Measurements from ENCODE around the gene ALDH1A1.

DNA sequence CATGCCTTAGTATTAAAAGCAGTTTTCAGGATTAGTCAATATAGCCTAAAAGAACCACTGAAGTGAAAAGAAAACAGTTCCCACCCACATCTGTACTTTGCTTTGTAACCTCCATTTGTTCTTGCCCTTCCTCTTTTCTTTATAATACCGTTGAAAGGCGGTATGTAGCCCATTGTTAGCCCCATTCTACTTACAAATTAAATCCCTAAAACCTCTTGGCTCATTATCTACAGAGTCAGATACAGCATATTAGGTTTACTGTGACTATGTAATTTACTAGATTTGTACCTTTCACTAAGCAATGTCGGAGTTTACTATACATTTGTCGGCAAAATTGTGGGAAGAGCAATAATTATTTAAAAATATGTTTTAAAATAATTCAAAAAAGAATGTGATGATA lies 17.3 kb downstream of the ALDH1A1 start:
- TF ChIP-seq, protein P1, sequence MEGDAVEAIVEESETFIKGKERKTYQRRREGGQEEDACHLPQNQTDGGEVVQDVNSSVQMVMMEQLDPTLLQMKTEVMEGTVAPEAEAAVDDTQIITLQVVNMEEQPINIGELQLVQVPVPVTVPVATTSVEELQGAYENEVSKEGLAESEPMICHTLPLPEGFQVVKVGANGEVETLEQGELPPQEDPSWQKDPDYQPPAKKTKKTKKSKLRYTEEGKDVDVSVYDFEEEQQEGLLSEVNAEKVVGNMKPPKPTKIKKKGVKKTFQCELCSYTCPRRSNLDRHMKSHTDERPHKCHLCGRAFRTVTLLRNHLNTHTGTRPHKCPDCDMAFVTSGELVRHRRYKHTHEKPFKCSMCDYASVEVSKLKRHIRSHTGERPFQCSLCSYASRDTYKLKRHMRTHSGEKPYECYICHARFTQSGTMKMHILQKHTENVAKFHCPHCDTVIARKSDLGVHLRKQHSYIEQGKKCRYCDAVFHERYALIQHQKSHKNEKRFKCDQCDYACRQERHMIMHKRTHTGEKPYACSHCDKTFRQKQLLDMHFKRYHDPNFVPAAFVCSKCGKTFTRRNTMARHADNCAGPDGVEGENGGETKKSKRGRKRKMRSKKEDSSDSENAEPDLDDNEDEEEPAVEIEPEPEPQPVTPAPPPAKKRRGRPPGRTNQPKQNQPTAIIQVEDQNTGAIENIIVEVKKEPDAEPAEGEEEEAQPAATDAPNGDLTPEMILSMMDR (IDR thresholded peaks at IDR 0.05) = no peak
- TF ChIP-seq ZFX (IDR thresholded peaks at IDR 0.05; ENCODE audit: borderline replicate concordance) = no peak
